ENCODE results near the gene DAB2. TPM values are rescaled to one million over a fixed set of nuclear protein-coding genes. Genes with fewer than 3 reads are reported as not detected.
"Not testable (repeated sequence)": the region's sequence is repeated elsewhere in the genome, so short reads cannot be mapped to it uniquely, and the experiment has no call there.

The DAB2 gene
- total RNA-seq, 1 experiment from 2014 or later = 14.1 TPM

DNA sequence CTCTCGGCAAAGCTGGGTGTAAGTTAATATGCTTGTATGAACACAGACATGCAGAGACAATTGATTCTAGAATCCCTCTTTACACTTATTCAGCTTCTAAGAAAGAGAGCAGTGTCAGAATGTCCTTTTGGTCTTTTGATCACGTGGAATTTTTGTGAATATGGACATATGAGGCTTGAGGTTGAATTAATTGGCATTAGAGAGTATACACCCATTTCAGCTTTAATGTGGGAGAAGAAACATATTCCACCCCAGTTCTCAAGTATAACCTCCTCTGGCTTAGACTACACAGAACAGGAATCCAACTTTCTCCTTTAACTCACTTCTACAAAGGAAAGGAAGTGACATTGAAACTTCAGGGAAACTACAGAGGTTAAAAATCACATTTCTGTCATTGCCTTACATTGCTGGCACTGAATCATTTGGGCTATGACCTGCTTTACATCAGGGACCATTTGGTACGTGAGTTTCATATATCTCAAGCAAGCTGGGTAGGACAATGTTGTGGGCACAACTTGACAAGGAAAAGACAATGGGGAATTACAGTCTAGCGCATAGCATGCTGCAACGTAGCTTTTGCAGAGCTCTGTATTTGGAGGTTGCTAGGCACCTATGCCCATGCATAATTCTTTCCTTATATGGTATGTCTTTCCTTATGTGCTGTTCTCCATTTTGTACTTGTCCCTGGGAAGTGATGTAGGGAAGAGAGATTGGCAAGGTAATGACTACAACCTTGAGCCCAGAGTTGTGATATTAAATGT is 19.5 kb downstream of the DAB2 start:
- Histone ChIP-seq H3K27ac (ENCODE audit: low read length) (no peak overlapping the region), H3K79me2 (ENCODE audit: low read length) (peaks cover 18% of the 10 kb centered on the region), H3K4me2 (ENCODE audit: low read length) (no peak overlapping the region), H3K27me3 (ENCODE audit: low read length) (no peaks in the 10 kb centered on the region), H3K9ac (ENCODE audit: low read length) (no peak overlapping the region), H3K9me2 (replicated peaks; ENCODE audit: low read length) (no peaks in the 10 kb centered on the region), H3F3A (ENCODE audit: low read length, unreplicated experiment) (no peaks in the 10 kb centered on the region), H2AFZ (ENCODE audit: low read length) (no peak overlapping the region), H3K4me3 (ENCODE audit: low read length) (no peak overlapping the region), H3K4me1 (ENCODE audit: insufficient read depth, low read length) (peaks cover 8% of the 10 kb centered on the region), H4K20me1 (ENCODE audit: low read length) (no peaks in the 10 kb centered on the region), H3K9me3 (ENCODE audit: low read length) (no peaks in the 10 kb centered on the region), H3K36me3 (ENCODE audit: low read depth, low read length) (no peaks in the 10 kb centered on the region)
- ATAC-seq (no peak), DNase-seq (no peak)
- intact Hi-C loops (cut with micrococcal nuclease) = no loop called here
- TF ChIP-seq EZH2phosphoT487 (IDR thresholded peaks at IDR 0.05; ENCODE audit: borderline replicate concordance, low read length) = no peak
- TF ChIP-seq, protein P1, sequence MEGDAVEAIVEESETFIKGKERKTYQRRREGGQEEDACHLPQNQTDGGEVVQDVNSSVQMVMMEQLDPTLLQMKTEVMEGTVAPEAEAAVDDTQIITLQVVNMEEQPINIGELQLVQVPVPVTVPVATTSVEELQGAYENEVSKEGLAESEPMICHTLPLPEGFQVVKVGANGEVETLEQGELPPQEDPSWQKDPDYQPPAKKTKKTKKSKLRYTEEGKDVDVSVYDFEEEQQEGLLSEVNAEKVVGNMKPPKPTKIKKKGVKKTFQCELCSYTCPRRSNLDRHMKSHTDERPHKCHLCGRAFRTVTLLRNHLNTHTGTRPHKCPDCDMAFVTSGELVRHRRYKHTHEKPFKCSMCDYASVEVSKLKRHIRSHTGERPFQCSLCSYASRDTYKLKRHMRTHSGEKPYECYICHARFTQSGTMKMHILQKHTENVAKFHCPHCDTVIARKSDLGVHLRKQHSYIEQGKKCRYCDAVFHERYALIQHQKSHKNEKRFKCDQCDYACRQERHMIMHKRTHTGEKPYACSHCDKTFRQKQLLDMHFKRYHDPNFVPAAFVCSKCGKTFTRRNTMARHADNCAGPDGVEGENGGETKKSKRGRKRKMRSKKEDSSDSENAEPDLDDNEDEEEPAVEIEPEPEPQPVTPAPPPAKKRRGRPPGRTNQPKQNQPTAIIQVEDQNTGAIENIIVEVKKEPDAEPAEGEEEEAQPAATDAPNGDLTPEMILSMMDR (conservative IDR thresholded peaks at IDR 0.05; ENCODE audit: low read depth, low read length) = no peak
- TF ChIP-seq EZH2 (IDR thresholded peaks at IDR 0.05; ENCODE audit: low read length, unreplicated experiment) = no peak
- ChIA-PET POLR2A (ENCODE audit: unreplicated experiment) (no interaction called here), CTCF (no interaction called here)
- BruUV-seq (replicated peaks) = no TSS peak

DNA sequence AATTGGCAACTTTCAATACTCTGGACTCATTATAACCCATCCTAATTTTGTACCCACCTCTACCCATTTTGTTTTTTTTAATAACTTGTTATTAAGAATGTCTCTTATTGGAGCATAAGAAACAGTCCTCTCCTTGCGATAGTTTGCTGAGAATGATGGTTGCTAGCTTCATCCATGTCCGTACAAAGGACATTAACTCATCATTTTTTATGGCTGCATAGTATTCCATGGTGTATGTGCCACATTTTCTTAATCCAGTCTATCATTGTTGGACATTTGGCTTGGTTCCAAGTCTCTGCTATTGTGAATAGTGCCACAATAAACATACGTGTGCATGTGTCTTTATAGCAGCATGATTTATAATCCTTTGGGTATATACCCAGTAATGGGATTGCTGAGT is 21.0 kb downstream of the DAB2 start:
- DNase-seq; POLR2A ChIA-PET (ENCODE audit: unreplicated experiment); H3K4me2 ChIP-seq (ENCODE audit: low read length); H2AFZ ChIP-seq (ENCODE audit: low read length); H3K4me3 ChIP-seq (ENCODE audit: low read length); H3K9ac ChIP-seq (ENCODE audit: low read length); H3F3A ChIP-seq (ENCODE audit: low read length, unreplicated experiment); ATAC-seq; H3K79me2 ChIP-seq (ENCODE audit: low read length); H3K9me2 ChIP-seq (replicated peaks; ENCODE audit: low read length); H3K36me3 ChIP-seq (ENCODE audit: low read depth, low read length); intact Hi-C loops (cut with micrococcal nuclease); H3K27me3 ChIP-seq (ENCODE audit: low read length); H4K20me1 ChIP-seq (ENCODE audit: low read length); BruUV-seq (replicated peaks); H3K9me3 ChIP-seq (ENCODE audit: low read length); H3K27ac ChIP-seq (ENCODE audit: low read length): not testable (repeated sequence)
- H3K4me1 ChIP-seq (ENCODE audit: insufficient read depth, low read length) = peaks cover 13% of the 10 kb centered on the region
- CTCF ChIA-PET = interaction anchor here (0.7 kb wide), 1 partner anchor 9 kb away, joined by 6 read pairs; no protein-coding TSS in a partner anchor

DNA sequence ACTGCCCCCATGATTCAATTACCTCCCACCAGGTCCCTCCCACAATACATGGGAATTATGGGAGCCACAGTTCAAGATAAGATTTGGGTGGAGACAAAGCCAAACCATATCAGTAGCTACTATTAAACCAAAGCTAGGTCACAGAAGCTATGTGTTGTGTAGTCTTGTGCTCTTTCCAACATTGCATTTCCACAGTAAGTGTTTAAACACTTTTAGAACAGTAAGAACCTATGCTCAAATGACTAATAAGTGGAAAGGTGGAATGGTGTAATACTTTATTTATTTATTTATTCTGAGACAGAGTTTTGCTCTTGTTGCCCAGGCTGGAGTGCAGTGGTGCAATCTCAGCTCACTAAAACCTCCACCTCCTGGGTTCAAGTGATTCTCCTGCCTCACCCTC is 22.6 kb downstream of the DAB2 start:
- CTCF ChIA-PET; H3K4me3 ChIP-seq (ENCODE audit: low read length); intact Hi-C loops (cut with micrococcal nuclease); H3K9ac ChIP-seq (ENCODE audit: low read length); POLR2A ChIA-PET (ENCODE audit: unreplicated experiment); ATAC-seq; BruUV-seq (replicated peaks); H3K9me3 ChIP-seq (ENCODE audit: low read length); H3F3A ChIP-seq (ENCODE audit: low read length, unreplicated experiment); H2AFZ ChIP-seq (ENCODE audit: low read length); H3K36me3 ChIP-seq (ENCODE audit: low read depth, low read length); H3K4me2 ChIP-seq (ENCODE audit: low read length); H3K9me2 ChIP-seq (replicated peaks; ENCODE audit: low read length); H3K27ac ChIP-seq (ENCODE audit: low read length); H3K27me3 ChIP-seq (ENCODE audit: low read length); DNase-seq; H4K20me1 ChIP-seq (ENCODE audit: low read length): not testable (repeated sequence)
- Histone ChIP-seq H3K79me2 (ENCODE audit: low read length) (peaks cover 12% of the 10 kb centered on the region), H3K4me1 (ENCODE audit: insufficient read depth, low read length) (peaks cover 16% of the 10 kb centered on the region)
